Hematopoietic multipotent progenitor cell treated with erythropoietin and hydrocortisone succinate and interleukin-3 and kit ligand, for 8 days (in vitro differentiated cells): Measurements from ENCODE around the gene NAV2.

Experiments
- DNase-seq: peaks from one replicate; pipeline ENCODE4 v3.0.0-alpha.2; 2015

The NAV2 gene

GRCh38 chr11:20032127-20032526 is 319.5 kb downstream of the NAV2 start:
- no peak for DNase-seq

- no peak for DNase-seq
Measured at GRCh38 chr11:20032577-20033260, 320.1 kb downstream of the NAV2 start.

- DNase-seq: no peak
Measured at GRCh38 chr11:20033806-20034205, 321.2 kb downstream of the NAV2 start.

- no peak for DNase-seq
Measured at GRCh38 chr11:20034941-20035340, 322.3 kb downstream of the NAV2 start.

- DNase-seq: no peak
Measured at GRCh38 chr11:20035375-20035700, 322.7 kb downstream of the NAV2 start.

- DNase-seq: no peak
Measured at GRCh38 chr11:20035701-20036601, 323.3 kb downstream of the NAV2 start.

- no peak for DNase-seq
Measured at GRCh38 chr11:20036626-20037335, 324.1 kb downstream of the NAV2 start.

- DNase-seq: no peak
Measured at GRCh38 chr11:20037396-20038153, 324.9 kb downstream of the NAV2 start.

GRCh38 chr11:20038412-20038811 is 325.8 kb downstream of the NAV2 start:
- no peak for DNase-seq

- no peak for DNase-seq
Measured at GRCh38 chr11:20038972-20039371, 326.3 kb downstream of the NAV2 start.

GRCh38 chr11:20041499-20041898 is 328.9 kb downstream of the NAV2 start:
- DNase-seq: no peak

GRCh38 chr11:20042045-20042639 is 329.5 kb downstream of the NAV2 start:
- no peak for DNase-seq

GRCh38 chr11:20042811-20043341 is 330.2 kb downstream of the NAV2 start:
- DNase-seq: no peak

- no peak for DNase-seq
Measured at GRCh38 chr11:20043992-20044391, 331.4 kb downstream of the NAV2 start.

GRCh38 chr11:20045098-20045688 is 332.6 kb downstream of the NAV2 start:
- no peak for DNase-seq

GRCh38 chr11:20046416-20046815 is 333.8 kb downstream of the NAV2 start:
- no peak for DNase-seq

GRCh38 chr11:20047006-20047768 is 334.6 kb downstream of the NAV2 start:
- no peak for DNase-seq

GRCh38 chr11:20047769-20048154 is 335.1 kb downstream of the NAV2 start:
- DNase-seq: no peak

GRCh38 chr11:20048246-20048645 is 335.6 kb downstream of the NAV2 start:
- no peak for DNase-seq

- no peak for DNase-seq
Measured at GRCh38 chr11:20048707-20049106, 336.1 kb downstream of the NAV2 start.

GRCh38 chr11:20049231-20049630 is 336.6 kb downstream of the NAV2 start:
- DNase-seq: no peak
